Glomerular endothelial cell (primary cell): ENCODE measurements around the gene SMCO1. TPM values are rescaled to one million over a fixed set of nuclear protein-coding genes. Genes with fewer than 3 reads are reported as not detected.
A peak's percentile ranks its signal among the peaks of the same experiment; 100 is the strongest.
"Not testable (repeated sequence)": the region's sequence is repeated elsewhere in the genome, so short reads cannot be mapped to it uniquely, and the experiment has no call there.

Source experiments
- DNase-seq: peaks from one replicate; pipeline ENCODE4 v3.0.0-alpha.2; 2011; ENCODE audit warnings: low read depth, low spot score; ENCODE audit errors: extremely low read depth
- total RNA-seq: library from RNA; depleted of rRNA; stranded (reverse); fragments of >200 nt; gene quantifications from 2 replicates; pipeline ENCODE4 v1.2.3, GENCODE V29; 2015

SMCO1 gene
- total RNA-seq, 1 donor from 2014 or later = not detected

DNA sequence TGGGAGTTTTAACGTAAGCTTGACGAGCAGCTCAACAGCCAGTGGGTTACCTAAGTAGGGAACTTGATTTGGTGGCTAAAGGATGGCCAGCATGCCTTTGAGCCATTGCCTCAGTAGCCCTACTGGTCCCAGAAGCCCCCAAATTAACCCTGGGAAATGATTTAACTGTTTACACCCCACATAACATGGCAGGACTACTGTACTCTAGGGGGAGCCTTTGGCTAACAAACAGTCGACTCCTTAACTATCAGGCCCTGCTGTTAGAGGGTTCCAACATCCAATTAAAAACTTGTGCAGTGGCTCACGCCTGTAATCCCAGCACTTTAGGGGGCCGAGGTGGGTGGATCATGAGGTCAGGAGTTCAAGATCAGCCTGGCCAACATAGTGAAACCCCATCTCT, 9.4 kb upstream of the SMCO1 start:
- DNase-seq = no peak

DNA sequence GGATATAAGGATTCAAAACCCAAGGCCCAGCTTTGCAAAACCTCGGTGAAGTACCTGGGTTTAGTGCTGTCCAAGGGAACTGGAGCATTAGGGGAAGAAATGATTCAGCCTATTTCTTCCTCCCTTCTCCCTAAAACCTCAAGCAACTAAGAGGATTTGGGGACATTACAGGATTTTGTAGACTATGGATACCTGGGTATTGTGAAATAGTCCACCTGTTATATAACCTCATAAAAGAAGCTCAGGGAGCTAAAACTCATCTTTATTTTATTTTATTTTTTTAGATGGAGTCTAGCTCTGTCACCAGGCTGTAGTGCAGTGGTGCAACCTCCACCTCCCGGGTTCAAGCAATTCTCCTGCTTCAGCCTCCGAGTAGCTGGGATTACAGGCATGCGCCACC, 8.7 kb upstream of the SMCO1 start:
- no peak for DNase-seq

DNA sequence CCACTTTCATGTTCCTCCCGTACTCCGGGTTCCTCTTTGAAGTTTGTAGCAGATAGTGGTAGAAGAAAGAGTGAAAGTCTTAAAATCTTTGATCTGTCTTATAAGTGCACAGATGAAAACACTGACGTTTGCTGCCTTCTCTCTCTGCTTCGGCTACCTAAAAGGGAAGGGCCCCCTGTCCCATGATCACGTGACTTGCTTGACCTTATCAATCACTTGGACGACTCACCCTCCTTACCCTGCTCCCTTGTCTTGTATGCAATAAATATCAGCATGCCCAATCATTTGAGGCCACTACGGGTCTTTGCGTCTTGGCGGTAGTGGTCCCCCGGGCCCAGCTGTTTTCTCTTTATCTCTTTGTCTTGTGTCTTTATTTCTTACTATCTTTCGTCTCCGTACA, 6.1 kb upstream of the SMCO1 start:
- not testable (repeated sequence) for DNase-seq

DNA sequence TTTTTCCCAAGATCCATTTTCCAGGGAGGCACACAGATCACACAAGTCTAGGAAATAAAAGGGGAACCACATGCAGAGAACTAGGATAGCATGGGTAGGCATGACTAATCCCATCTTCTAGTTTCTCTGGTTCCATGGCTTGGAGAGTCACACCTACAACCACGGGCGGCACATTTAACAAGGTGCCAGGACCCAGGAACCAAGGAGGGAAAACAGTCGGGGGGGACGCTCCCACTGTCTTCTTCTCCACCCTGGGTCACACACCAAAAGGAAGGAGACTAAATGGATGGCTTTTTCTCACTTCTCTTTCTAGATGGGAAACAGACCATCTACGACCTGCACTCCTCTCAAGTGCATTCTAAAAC, 4.6 kb upstream of the SMCO1 start:
- no peak for DNase-seq

DNA sequence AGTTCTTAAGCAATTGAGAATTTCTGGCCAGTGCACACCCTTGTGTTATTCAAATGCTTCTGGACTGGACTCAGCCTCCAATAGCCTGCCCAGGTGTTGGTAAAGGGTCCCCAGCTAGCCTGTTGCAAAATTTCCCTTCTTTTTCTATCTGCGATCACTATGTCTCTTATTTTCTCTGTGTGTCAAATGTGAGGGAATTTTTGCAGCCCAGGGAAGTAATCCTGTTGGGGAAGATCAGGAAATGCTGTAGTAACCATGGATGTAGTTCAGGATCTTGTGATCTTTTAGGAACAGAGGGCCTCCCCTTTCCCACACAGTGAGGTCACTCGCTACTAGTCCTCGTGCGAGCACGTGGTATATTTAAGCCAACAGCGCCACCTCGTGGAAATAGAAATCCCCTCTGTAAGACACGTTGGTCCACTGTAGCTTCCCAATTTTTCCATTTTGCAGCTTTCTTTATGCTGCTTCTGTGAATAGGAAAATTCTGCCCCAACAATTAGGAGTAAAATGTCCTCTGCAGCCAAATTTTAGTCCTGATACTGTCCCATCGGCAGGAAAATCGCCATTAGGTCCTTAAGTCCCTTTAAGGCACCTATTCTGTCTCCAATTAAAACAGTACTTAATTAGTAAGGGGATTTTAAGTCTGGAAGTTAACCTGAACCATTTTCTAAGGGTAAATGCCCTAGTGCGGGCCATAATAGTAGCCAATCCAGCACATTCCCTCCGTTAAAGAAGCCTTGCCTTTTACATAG, 4.0 kb upstream of the SMCO1 start:
- no peak for DNase-seq

DNA sequence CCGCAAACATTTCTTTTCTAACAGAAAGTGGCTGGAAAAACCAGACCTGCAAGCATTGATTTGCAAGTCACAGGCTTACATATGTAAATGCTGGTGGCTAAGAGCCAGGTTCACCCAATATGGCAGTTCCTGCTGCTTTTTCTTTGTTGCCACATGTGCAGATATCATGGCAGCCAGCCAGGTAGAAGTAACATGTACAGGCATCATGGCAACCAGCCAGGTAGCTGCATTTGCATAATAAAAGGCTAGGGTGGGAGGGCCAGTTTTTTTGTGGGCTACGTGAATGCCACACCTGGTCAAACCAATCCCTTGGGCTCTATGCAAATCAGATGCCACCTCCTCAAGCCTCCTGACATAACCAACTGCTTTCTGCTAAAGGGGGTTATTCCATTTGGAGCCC, 2.8 kb upstream of the SMCO1 start:
- no peak for DNase-seq

DNA sequence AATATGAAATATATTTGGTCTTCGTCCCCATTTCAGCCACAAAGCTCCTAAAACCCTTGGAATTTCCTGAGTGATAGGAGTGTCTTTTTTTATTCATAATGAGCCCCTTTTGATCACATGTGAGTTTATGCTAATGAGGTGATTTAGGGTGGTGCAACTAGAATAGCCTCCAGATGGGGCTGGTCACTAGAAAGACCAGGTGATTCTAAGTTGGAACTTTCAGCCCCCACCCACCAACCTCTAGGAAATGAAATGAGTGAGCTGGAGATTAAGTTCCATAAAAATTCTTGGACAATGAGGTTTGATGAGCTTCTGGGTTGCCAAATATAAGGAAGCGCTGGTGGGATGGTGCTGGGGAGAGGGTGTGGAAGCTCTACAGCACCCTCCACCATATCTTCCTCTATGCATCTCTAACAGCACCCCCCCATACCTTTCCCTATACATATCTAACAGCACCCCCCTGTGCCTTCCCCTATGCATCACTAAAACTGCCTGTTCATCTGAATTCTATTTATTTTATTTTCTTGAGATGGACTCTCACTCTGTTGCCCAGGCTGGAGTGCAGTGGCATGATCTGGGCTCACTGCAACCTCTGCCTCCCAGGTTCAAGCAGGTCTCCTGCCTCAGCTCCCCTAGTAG, 2.1 kb upstream of the SMCO1 start:
- DNase-seq = no peak

DNA sequence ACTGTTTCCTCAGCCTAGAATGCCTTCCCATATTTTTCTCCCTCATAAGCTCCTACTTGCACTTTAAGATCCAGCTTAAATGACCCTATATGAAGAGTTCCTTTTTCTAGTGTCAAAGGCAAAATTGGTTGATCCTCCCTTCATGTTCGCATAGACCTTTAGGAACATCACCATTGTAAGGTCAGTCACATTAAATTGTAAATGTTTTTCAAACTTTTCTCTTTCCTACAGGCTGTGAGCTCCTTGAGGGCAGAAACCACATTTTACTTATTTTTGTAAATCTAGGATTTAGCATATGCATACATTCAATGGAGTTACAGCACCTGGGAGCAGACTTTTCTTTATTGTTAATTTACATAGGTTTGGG, 813 bp downstream of the SMCO1 start:
- DNase-seq = no peak

DNA sequence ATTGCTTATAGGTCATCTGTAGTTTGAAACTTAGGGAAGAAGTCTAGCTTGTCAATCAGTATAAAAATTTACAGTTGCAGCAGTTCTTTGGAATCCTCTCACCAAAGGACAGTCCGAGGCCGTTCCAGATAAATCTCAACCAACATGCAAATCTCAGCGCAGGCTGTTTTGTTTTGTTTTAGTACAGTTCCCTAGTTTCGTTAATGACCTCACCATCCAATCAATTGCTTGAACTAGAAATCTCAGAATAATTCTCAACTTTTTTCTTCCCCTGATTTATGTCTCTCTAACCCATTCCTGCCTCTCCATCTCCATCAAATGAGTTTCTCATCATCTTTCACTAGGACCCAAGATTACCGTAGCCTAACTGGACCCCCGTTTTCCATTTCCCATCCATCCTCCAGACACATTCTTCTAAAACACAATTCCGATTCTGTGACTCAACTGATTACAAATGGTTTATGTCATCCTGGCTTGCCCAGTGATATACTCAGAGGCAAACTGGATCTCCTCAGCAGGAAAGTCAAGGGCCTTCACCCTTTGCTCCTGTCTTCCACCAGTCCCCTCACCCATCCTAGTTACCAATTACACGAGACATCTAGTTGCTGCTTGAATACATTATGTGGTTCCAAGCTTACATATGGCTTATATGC, 1.3 kb downstream of the SMCO1 start:
- DNase-seq = no peak

DNA sequence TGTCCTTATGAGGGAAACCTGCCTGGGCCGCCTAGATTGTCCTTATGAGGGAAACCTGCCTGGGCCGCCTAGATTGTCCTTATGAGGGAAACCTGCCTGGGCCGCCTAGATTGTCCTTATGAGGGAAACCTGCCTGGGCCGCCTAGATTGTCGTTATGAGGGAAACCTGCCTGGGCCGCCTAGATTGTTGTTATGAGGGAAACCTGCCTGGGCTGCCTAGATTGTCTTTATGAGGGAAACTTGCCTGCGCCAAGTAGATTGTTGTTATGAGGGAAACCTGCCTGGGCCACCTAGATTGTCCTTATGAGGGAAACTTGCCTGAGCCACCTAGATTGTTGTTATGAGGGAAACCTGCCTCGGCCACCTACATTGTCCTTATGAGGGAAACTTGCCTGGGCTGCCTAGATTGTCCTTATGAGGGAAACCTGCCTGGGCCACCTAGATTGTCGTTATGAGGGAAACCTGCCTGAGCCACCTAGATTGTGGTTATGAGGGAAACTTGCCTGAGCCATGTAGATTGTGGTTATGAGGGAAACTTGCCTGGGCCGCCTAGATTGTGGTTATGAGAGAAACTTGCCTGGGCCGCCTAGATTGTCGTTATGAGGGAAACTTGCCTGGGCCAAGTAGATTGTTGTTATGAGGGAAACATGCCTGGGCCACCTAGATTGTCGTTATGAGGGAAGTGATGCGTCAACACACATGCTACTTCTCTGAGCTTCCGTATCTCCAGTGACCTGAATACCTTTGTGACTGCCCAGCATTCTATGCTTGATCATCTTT, 3.3 kb downstream of the SMCO1 start:
- DNase-seq = not testable (repeated sequence)

DNA sequence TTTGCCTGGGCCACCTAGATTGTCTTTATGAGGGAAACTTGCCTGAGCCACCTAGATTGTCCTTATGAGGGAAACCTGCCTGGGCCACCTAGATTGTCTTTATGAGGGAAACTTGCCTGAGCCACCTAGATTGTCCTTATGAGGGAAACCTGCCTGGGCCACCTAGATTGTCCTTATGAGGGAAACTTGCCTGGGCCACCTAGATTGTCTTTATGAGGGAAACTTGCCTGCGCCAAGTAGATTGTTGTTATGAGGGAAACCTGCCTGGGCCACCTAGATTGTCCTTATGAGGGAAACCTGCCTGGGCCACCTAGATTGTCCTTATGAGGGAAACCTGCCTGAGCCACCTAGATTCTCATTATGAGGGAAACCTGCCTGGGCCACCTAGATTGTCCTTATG, 4.0 kb downstream of the SMCO1 start:
- DNase-seq = not testable (repeated sequence)

DNA sequence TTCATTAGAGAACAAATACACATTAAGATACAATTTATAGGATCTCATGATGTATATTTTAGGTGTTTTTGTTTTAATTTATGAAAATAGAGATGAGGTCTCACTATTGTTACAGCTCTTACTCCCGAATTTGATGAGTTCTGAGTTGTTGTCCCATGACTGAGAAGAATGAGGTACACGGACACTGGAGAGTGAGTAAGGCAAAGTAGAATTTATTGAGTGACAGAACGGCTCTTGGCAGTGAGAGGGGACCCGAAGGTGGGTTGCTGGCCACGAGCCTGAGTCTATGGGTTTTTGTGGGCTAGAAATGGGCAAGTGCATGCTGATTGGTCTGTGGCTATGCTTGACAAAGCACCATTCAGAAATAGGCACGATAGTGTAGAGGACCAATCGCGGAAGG, 8.5 kb downstream of the SMCO1 start:
- DNase-seq = no peak

DNA sequence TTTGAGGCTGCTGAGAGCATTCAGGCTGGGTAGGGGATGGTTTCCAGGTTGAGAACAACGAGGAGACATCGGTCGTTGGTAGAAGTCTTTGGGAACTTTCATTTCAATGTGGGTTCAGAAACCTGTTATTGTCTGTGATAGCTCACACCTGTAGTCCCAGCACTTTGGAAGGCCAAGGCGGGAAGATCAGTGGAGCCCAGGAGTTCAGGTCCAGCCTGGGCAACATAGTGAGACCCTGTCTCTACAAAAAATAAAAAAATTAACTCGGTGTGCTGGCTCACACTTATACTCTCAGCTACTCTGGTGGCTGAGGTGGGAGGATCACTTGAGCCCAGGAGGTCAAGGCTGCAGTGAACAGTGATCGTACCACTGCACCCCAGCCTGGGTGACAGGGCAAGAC, 10.6 kb downstream of the SMCO1 start:
- DNase-seq = no peak

DNA sequence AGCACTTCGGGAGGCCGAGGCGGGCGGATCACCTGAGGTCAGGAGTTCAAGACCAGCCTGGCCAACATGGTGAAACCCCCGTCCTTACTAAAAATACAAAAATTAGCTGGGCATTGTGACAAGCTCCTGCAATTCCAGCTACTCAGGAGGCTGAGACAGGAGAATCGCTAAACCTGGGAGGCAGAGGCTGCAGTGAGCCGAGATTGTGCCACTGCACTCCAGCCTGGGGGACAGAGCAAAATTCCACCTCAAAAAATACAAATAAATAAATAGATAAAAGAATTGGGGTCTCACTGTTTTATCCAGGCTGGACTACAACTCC, 11.1 kb downstream of the SMCO1 start:
- not testable (repeated sequence) for DNase-seq

DNA sequence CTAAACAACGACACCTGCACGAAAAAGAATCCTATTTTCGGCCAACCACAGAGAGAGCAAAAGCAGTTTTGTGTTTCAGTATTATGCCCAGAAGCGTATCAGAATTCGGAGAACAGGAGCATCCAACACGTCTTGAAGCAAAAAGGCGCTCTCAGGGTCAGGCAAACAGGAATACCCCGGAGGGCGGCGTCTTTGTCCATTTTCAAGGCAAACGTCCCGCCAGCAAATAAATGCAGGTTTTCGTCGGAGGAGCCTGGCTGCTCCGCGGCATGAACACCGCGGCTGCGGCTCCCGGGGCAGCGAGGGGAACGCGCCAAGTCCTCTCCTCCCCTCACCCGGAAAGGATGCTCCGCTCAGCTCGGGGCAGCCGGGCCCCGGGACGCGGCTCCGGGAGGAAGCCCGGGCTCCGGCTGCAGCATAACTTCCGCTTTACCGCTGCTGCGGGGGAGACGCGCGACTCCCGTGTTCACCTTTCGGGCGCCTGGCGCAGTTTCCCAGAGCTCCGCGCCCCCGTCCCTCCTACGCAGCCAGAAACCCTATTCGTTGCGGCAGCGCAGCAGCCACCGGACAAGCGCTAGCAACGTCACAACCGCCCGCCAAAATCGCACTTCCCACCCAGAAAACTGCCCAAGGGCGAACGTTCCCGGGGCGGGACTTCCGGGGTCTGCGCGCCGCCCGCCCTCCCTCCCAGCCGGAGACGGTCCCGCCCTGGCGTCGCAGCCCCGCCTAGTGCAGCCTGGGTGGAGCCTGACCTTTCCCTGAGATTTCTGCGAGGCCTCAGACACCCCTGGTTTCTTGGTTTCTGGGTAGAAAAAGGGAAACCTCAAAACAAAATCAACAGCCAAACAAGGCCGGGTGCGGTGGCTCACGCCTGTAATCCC, 11.7 kb downstream of the SMCO1 start, which contains the start of gene RNF168:
Gene RNF168 (minus strand): TSS at position 573 of the 881 bp plus-strand sequence. CDS start 595 bp downstream, outside the sequence.
- DNase-seq = no peak

DNA sequence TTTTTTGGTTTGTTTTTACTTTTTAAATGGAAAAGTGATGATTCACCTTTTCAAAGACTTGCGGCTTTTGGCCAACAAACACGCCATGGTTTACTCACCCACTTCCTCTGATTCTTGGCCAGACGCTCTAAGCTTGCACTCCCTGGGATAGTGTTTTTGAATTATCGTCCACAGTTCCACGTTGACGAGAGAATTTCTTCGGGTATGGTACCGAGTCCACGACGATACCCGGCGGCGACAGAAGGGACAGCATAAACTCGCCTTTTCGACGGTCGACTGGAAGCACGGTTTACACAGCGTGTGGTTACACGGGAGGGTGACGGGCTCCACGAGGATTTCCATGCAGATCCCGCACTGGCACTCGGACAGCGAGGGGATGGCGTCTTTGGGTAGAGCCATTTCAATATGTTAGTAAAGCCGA, 12.4 kb downstream of the SMCO1 start:
- peak; percentile 72 for DNase-seq

DNA sequence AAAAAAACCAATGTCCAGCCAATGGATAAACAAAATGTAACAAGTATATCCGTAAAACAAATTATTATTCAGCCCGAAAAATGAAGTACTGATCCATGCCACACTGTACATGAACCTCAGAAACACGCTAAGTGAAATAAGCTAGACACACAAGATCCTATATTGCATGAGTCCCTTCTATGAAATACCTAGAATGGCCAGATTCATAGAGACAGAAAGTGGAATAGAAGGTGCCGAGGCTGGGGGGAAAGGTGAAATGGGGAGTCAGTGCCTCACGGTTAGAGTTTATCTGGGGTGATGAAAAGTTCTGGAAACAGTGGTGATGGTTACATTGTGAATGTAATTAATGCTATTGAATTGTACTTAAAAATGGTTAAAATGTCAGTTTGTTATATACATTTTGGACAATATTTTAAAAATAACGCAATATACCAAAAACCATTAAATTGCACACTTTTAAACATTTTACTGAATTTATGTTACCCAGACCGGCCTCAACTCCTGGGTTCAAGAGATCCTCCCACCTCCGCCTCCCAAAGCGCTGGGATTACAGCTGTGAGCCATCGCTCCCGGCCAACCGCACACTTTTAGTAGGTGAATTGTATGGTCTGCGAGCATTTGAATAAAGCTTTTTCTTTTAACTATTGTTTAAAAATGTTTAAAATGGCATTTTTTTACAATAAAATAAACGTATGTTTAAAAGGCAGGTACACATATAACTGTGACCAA, 13.7 kb downstream of the SMCO1 start:
- no peak for DNase-seq

DNA sequence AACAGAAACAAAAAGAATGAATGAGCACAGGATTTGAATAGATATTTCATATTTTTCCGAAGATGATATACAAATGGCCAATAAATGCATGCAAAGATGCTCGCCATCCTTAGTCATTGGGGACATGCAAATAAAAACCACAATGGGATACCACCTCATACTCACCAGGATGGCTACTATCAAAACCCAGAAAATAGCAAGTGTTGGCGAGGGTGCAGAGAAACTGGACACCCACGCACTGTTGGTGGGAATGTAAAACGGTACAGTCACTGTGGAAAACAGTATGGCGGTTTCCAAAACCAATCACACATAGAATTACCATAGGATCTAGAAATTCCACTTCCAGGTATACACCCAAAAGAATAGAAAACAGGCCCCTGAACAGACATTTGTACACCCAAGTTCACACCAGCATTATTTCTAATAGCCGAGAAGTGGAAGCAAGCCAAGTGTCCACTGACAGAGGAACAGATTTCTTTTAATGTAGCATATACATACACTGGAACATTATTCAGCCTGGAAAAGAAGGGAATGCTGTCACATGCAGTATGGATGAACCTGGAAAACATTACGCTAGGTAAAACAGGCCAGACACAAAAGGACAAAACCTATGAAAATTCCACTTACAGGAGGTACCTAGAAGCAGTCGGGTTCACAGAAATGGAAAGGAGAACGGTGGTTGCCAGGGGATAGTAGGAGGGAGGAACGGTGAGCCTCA, 15.2 kb downstream of the SMCO1 start:
- no peak for DNase-seq

DNA sequence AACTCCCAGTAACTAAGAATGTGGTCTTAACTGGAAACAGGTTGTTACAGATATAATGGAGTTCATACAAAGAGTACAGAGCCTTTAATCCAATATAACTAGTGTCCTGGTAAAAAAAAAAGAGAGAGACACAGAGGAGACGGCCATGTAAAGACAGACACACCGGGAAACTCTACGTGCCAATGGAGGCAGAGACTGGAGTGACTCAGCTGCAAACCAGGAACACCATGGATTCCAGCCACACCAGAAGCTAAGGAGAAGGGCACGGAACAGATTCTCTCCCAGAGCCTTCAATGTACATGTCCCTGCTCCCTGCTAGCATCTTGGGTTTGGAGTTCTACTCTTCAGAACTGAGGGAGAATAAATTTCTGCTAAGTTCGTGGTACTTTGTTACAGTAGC, 16.1 kb downstream of the SMCO1 start:
- DNase-seq = no peak
